ENCODE measurements around the gene TNNC2. TPM values are rescaled to one million over a fixed set of nuclear protein-coding genes. Genes with fewer than 3 reads are reported as not detected.

The TNNC2 gene
- total and polyA plus RNA-seq, 2 of the 8 experiments (the other 6 are each of a cell fraction or from before 2014, with no cell fraction given): 5.7 to 7.6 TPM

DNA sequence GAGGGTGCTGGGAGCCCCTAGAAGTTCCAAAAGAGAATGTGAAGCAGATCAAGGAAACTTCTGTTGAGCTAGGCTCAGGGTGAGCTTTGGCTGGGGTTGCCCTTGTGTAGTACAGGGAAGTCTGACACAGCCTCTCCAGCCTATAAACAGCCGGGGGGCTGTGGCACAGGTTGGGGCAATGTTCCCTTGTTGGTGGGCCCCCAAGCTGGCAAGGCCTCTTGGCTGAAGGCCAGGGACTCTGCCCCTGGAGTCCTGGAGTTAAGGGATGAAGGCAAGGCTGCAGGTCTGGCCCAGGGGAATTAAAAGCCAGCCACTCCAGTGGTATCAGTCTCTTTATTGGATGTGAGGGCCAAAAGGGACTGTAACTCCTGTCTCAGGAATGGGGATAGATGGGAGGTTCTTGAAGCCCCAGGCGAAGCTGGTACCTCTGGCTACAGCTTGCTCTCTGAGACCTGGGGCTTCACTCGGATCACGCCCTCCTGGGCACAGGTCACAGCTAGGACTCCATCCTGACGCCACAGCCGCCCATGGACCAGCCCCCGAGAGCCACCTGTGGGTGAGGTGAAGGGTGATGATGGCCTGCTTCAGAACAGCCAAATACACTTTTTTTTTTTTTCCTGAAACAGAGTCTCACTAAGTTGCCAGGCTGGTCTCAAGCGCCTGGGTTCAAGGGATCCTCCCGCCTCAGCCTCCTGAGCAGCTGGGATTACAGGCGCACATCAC lies 14.5 kb upstream of the TNNC2 start (continued):
- TF ChIP-seq, protein P1, sequence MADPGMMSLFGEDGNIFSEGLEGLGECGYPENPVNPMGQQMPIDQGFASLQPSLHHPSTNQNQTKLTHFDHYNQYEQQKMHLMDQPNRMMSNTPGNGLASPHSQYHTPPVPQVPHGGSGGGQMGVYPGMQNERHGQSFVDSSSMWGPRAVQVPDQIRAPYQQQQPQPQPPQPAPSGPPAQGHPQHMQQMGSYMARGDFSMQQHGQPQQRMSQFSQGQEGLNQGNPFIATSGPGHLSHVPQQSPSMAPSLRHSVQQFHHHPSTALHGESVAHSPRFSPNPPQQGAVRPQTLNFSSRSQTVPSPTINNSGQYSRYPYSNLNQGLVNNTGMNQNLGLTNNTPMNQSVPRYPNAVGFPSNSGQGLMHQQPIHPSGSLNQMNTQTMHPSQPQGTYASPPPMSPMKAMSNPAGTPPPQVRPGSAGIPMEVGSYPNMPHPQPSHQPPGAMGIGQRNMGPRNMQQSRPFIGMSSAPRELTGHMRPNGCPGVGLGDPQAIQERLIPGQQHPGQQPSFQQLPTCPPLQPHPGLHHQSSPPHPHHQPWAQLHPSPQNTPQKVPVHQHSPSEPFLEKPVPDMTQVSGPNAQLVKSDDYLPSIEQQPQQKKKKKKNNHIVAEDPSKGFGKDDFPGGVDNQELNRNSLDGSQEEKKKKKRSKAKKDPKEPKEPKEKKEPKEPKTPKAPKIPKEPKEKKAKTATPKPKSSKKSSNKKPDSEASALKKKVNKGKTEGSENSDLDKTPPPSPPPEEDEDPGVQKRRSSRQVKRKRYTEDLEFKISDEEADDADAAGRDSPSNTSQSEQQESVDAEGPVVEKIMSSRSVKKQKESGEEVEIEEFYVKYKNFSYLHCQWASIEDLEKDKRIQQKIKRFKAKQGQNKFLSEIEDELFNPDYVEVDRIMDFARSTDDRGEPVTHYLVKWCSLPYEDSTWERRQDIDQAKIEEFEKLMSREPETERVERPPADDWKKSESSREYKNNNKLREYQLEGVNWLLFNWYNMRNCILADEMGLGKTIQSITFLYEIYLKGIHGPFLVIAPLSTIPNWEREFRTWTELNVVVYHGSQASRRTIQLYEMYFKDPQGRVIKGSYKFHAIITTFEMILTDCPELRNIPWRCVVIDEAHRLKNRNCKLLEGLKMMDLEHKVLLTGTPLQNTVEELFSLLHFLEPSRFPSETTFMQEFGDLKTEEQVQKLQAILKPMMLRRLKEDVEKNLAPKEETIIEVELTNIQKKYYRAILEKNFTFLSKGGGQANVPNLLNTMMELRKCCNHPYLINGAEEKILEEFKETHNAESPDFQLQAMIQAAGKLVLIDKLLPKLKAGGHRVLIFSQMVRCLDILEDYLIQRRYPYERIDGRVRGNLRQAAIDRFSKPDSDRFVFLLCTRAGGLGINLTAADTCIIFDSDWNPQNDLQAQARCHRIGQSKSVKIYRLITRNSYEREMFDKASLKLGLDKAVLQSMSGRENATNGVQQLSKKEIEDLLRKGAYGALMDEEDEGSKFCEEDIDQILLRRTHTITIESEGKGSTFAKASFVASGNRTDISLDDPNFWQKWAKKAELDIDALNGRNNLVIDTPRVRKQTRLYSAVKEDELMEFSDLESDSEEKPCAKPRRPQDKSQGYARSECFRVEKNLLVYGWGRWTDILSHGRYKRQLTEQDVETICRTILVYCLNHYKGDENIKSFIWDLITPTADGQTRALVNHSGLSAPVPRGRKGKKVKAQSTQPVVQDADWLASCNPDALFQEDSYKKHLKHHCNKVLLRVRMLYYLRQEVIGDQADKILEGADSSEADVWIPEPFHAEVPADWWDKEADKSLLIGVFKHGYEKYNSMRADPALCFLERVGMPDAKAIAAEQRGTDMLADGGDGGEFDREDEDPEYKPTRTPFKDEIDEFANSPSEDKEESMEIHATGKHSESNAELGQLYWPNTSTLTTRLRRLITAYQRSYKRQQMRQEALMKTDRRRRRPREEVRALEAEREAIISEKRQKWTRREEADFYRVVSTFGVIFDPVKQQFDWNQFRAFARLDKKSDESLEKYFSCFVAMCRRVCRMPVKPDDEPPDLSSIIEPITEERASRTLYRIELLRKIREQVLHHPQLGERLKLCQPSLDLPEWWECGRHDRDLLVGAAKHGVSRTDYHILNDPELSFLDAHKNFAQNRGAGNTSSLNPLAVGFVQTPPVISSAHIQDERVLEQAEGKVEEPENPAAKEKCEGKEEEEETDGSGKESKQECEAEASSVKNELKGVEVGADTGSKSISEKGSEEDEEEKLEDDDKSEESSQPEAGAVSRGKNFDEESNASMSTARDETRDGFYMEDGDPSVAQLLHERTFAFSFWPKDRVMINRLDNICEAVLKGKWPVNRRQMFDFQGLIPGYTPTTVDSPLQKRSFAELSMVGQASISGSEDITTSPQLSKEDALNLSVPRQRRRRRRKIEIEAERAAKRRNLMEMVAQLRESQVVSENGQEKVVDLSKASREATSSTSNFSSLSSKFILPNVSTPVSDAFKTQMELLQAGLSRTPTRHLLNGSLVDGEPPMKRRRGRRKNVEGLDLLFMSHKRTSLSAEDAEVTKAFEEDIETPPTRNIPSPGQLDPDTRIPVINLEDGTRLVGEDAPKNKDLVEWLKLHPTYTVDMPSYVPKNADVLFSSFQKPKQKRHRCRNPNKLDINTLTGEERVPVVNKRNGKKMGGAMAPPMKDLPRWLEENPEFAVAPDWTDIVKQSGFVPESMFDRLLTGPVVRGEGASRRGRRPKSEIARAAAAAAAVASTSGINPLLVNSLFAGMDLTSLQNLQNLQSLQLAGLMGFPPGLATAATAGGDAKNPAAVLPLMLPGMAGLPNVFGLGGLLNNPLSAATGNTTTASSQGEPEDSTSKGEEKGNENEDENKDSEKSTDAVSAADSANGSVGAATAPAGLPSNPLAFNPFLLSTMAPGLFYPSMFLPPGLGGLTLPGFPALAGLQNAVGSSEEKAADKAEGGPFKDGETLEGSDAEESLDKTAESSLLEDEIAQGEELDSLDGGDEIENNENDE (IDR thresholded peaks at IDR 0.05; ENCODE audit: insufficient replicate concordance, low read length): no peak
- TF ChIP-seq BACH1 (IDR thresholded peaks at IDR 0.05; ENCODE audit: low read length) (no peak), SIX5 (IDR thresholded peaks at IDR 0.05; ENCODE audit: low read depth, low read length) (no peak), CTBP2 (IDR thresholded peaks at IDR 0.05; ENCODE audit: borderline replicate concordance, insufficient read depth, insufficient read length, low read length) (no peak), POU5F1 (IDR thresholded peaks at IDR 0.05; ENCODE audit: low read depth, low read length) (no peak)

Measured in H1 (cell line).